H1 (cell line): Measurements from ENCODE around the gene FTSJ3. TPM values are rescaled to one million over a fixed set of nuclear protein-coding genes. Genes with fewer than 3 reads are reported as not detected.
A peak's percentile ranks its signal among the peaks of the same experiment; 100 is the strongest.

Source experiments
- CTCF ChIA-PET: fragments of 300-600 bp; sonication (Branson Sonifier 250); formaldehyde crosslinking; loops from one replicate; lab custom pipeline; 2021; ENCODE audit not compliant: partially characterized antibody; lab: Charles Lee
- POLR2A ChIA-PET: fragments of 300-600 bp; sonication (Branson Sonifier 250); formaldehyde crosslinking; loops from one replicate; lab custom pipeline; 2021; ENCODE audit warnings: inconsistent platforms; ENCODE audit not compliant: partially characterized antibody; lab: Charles Lee
- DNase-seq, 2 experiments: peaks; one replicate each; pipeline versions ENCODE4 v3.0.0 to v3.0.0-alpha.2; 2010 to 2022; ENCODE audit warnings: low spot score in 2 of 2, low read depth in 1 of 2, mixed read lengths in 1 of 2
- FAIRE-seq: peaks from 2 replicates; lab custom pipeline; 2011; peaks lifted over from hg19 to GRCh38; lab: Jason Lieb, UNC
- H2AFZ ChIP-seq: 2 replicates; pipeline ENCODE4 v1.8.1; 2012; ENCODE audit warnings: low read length, inconsistent platforms
- H2AK5ac ChIP-seq: 2 replicates; pipeline ENCODE4 v1.6.1; 2013; ENCODE audit warnings: low read depth, low read length
- H2BK120ac ChIP-seq: replicated peaks from 2 replicates; pipeline ENCODE3; 2013; ENCODE audit warnings: low read depth, low read length, inconsistent platforms
- H2BK12ac ChIP-seq: 2 replicates; pipeline ENCODE4 v1.6.1; 2013; ENCODE audit warnings: low read depth, low read length
- H2BK15ac ChIP-seq: 2 replicates; pipeline ENCODE4 v1.6.1; 2013; ENCODE audit warnings: low read length
- H2BK20ac ChIP-seq: 2 replicates; pipeline ENCODE4 v1.6.1; 2013; ENCODE audit warnings: low read length
- H2BK5ac ChIP-seq: 2 replicates; pipeline ENCODE4 v1.6.1; 2013; ENCODE audit warnings: low read depth, low read length
- H3K14ac ChIP-seq: 2 replicates; pipeline ENCODE4 v1.6.1; 2013; ENCODE audit warnings: inconsistent platforms; ENCODE audit not compliant: insufficient read length
- H3K18ac ChIP-seq: 2 replicates; pipeline ENCODE4 v1.6.1; 2013; ENCODE audit warnings: low read length; ENCODE audit errors: extremely low read depth
- H3K23ac ChIP-seq: 2 replicates; pipeline ENCODE4 v1.6.1; 2013; ENCODE audit warnings: inconsistent platforms; ENCODE audit not compliant: insufficient read length
- H3K23me2 ChIP-seq: 2 replicates; pipeline ENCODE4 v1.6.1; 2013; ENCODE audit warnings: low read depth, low read length
- H3K27ac ChIP-seq: 2 replicates; pipeline ENCODE4 v1.6.1; 2011; ENCODE audit warnings: low read depth, low read length, inconsistent platforms
- H3K27me3 ChIP-seq, 4 experiments: replicated peaks in 1 of 4; 1 replicate in 1 of 4; 2 replicates in 3 of 4; pipeline versions ENCODE4 v1.6.1 to v1.8.1; 2011 to 2013; ENCODE audit warnings: low read length in 3 of 4, mild to moderate bottlenecking in 3 of 4, inconsistent platforms in 2 of 4, mixed read lengths in 2 of 4, moderate library complexity in 1 of 4; ENCODE audit not compliant: control insufficient read depth in 3 of 4, insufficient read depth in 3 of 4; ENCODE audit errors: extremely low read depth in 1 of 4
- H3K36me3 ChIP-seq, 4 experiments: 2 replicates each; pipeline versions ENCODE4 v1.6.1 to v1.8.1; 2011 to 2013; ENCODE audit warnings: mild to moderate bottlenecking in 4 of 4, low read length in 3 of 4, moderate library complexity in 2 of 4, control low read depth in 1 of 4, inconsistent platforms in 1 of 4; ENCODE audit not compliant: insufficient read depth in 4 of 4, control insufficient read depth in 2 of 4
- H3K4ac ChIP-seq: replicated peaks from 2 replicates; pipeline ENCODE3; 2013; ENCODE audit warnings: low read length, low read depth, mixed read lengths, inconsistent platforms; ENCODE audit not compliant: insufficient read length
- H3K4me1 ChIP-seq, 4 experiments: replicated peaks in 1 of 4; 1 replicate in 1 of 4; 2 replicates in 3 of 4; pipeline versions ENCODE4 v1.6.1 to v1.8.1; 2011 to 2013; ENCODE audit warnings: low read length in 3 of 4, inconsistent platforms in 2 of 4, mixed read lengths in 1 of 4; ENCODE audit not compliant: insufficient read depth in 4 of 4, control insufficient read depth in 3 of 4
- H3K4me2 ChIP-seq, 2 experiments: 2 replicates each; pipeline versions ENCODE4 v1.6.1 to v1.8.1; 2011 to 2013; ENCODE audit warnings: low read depth in 2 of 2, low read length in 2 of 2, control low read depth in 1 of 2, inconsistent platforms in 1 of 2, mild to moderate bottlenecking in 1 of 2; ENCODE audit not compliant: insufficient read depth in 1 of 2
- H3K4me3 ChIP-seq, 4 experiments: fragments of 200-600, 300-600 bp in 1 of 4; sonication (generic), shearing (Covaris generic), sonication (Bioruptor Twin) in 1 of 4; 2 replicates each; pipeline versions ENCODE4 v1.5.1 to v1.8.1; 2011 to 2016; ENCODE audit warnings: low read length in 4 of 4, low read depth in 3 of 4, control low read depth in 2 of 4, inconsistent platforms in 2 of 4, mild to moderate bottlenecking in 2 of 4, mixed read lengths in 1 of 4, moderate library complexity in 1 of 4; ENCODE audit not compliant: insufficient read depth in 2 of 4; ENCODE audit errors: extremely low read depth in 1 of 4
- H3K56ac ChIP-seq: replicated peaks from 2 replicates; pipeline ENCODE3; 2013; ENCODE audit warnings: low read depth, mild to moderate bottlenecking, mixed read lengths, low read length, inconsistent platforms; ENCODE audit not compliant: insufficient read length
- H3K79me1 ChIP-seq: 2 replicates; pipeline ENCODE4 v1.6.1; 2013; ENCODE audit warnings: low read depth, low read length, control low read depth
- H3K79me2 ChIP-seq, 2 experiments: 2 replicates each; pipeline versions ENCODE4 v1.6.1 to v1.8.1; 2012 to 2013; ENCODE audit warnings: low read length in 2 of 2, mild to moderate bottlenecking in 2 of 2, inconsistent platforms in 1 of 2; ENCODE audit not compliant: insufficient read depth in 2 of 2, control insufficient read depth in 1 of 2
- H3K9ac ChIP-seq, 4 experiments: replicated peaks in 1 of 4; 1 replicate in 1 of 4; 2 replicates in 3 of 4; pipeline versions ENCODE4 v1.6.1 to v1.8.1; 2011 to 2013; ENCODE audit warnings: low read depth in 3 of 4, low read length in 3 of 4, control low read depth in 2 of 4, mild to moderate bottlenecking in 2 of 4, moderate library complexity in 2 of 4, inconsistent platforms in 1 of 4; ENCODE audit errors: extremely low read depth in 1 of 4
- H3K9me3 ChIP-seq, 2 experiments: 2 replicates each; pipeline versions ENCODE4 v1.6.1 to v1.8.1; 2012 to 2013; ENCODE audit warnings: mild to moderate bottlenecking in 2 of 2, moderate library complexity in 2 of 2, control low read depth in 1 of 2, inconsistent platforms in 1 of 2, low read depth in 1 of 2, low read length in 1 of 2, mixed read lengths in 1 of 2; ENCODE audit not compliant: insufficient read depth in 2 of 2
- H4K20me1 ChIP-seq, 2 experiments: replicated peaks in 1 of 2; 2 replicates each; pipeline versions ENCODE3 to v1.8.1; 2011 to 2013; ENCODE audit warnings: inconsistent platforms in 2 of 2, low read length in 2 of 2, mild to moderate bottlenecking in 1 of 2; ENCODE audit not compliant: insufficient read depth in 2 of 2, control insufficient read depth in 1 of 2
- H4K5ac ChIP-seq: 2 replicates; pipeline ENCODE4 v1.6.1; 2013; ENCODE audit warnings: low read length, low read depth, mixed read lengths, inconsistent platforms; ENCODE audit not compliant: insufficient read length
- H4K8ac ChIP-seq: 2 replicates; pipeline ENCODE4 v1.8.0; 2013; ENCODE audit warnings: mild to moderate bottlenecking, moderate library complexity, low read length, inconsistent platforms; ENCODE audit not compliant: insufficient read depth; ENCODE audit errors: extremely low read depth
- H4K91ac ChIP-seq: replicated peaks from 2 replicates; pipeline ENCODE3; 2013; ENCODE audit warnings: low read length, mixed read lengths, inconsistent platforms; ENCODE audit not compliant: insufficient read length
- ASH2L ChIP-seq: fragments of 200-600, 300-600 bp; sonication (generic); IDR thresholded peaks from one replicate; pipeline ENCODE4 v1.7.1; 2017; ENCODE audit warnings: low read length
- CEBPB ChIP-seq: IDR thresholded peaks from 2 replicates; pipeline ENCODE4 v1.6.1; 2012; ENCODE audit warnings: low read depth, low read length
- EGR1 ChIP-seq: IDR thresholded peaks from 2 replicates; pipeline ENCODE4 v1.6.1; 2011; ENCODE audit warnings: low read depth, low read length, borderline replicate concordance
- KDM1A ChIP-seq: fragments of 200-600, 300-600 bp; sonication (generic); IDR thresholded peaks from 2 replicates; pipeline ENCODE4 v1.7.1; 2016; ENCODE audit warnings: mild to moderate bottlenecking, low read length, borderline replicate concordance
- SIN3A ChIP-seq, 2 experiments: IDR thresholded peaks in 1 of 2; conservative IDR thresholded peaks in 1 of 2; 2 replicates each; pipeline ENCODE4 v1.6.1; 2011 to 2012; ENCODE audit warnings: low read length in 2 of 2, improper control_type of control experiment in 1 of 2, low read depth in 1 of 2, mild to moderate bottlenecking in 1 of 2
- TBP ChIP-seq: IDR thresholded peaks from 2 replicates; pipeline ENCODE4 v1.6.1; 2011; ENCODE audit warnings: low read depth, low read length, improper control_type of control experiment
- WGBS, 2 experiments: shearing (Covaris generic) in 1 of 2; methylation state at CpG; one replicate each; pipeline versions ENCODE4 v1.1.6 to v1.1.7; 2013 to 2015; ENCODE audit warnings: low lambda C conversion rate in 2 of 2, mixed read lengths in 2 of 2, inconsistent platforms in 1 of 2, low coverage in 1 of 2, missing lambda C conversion rate in 1 of 2; ENCODE audit not compliant: insufficient replicate concordance in 2 of 2, insufficient coverage in 1 of 2, insufficient read length in 1 of 2; ENCODE audit errors: extremely low coverage in 1 of 2, missing lambda C conversion rate in 1 of 2; 5-methylcytosine and 5-hydroxymethylcytosine counted together
- polyA plus RNA-seq, 7 experiments: library from polyadenylated mRNA; depleted of rRNA in 3 of 7; stranded (reverse) in 5 of 7; unstranded in 2 of 7; fragments of >200 nt in 5 of 7; fragments of 200-250 nt in 2 of 7; gene quantifications; 1 replicate in 5 of 7; 2 replicates in 1 of 7; 4 replicates in 1 of 7; pipeline versions ENCODE4 v1.2.1 to v1.2.3, GENCODE V29; 2011 to 2013; ENCODE audit warnings: missing spikeins in 2 of 7, mixed read lengths in 2 of 7
- total RNA-seq: library from RNA; stranded (reverse); fragmentation: NEBNext Ultra II Directional; extraction: Animal tissue kit (Norgen Biotek cat#: 25700); gene quantifications from 2 replicates; pipeline ENCODE4 v1.2.1, GENCODE V29; 2021

The FTSJ3 gene
- total and polyA plus RNA-seq, 2 of the 8 experiments (the other 6 are each of a cell fraction or from before 2014, with no cell fraction given), result 42.7 to 77.2 TPM

DNA sequence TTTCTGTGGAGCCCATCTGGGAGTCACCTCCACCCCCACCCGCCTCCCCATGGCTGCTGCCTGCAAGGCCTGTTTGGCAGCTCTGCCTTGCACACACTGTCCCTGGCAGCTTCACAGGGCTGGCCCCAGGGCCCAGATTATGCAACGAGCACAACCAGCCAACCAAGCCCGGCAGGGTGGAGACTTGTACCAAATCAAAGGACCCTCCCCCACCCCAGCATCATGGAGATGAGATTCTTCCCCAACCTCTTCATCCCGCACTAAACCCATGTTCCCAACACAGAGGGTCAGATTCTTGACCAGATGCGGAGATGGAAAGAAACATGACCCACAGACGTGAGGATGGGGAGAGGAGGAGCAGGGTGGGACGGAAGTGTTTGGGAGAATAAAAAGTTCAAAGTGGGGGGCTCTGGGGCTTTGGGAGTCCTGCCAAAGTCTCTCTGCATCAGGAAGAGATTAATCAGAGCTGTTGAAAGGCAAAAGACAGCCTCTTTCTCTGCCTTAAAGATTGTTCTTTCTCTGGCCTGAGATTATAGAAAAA lies 11.2 kb upstream of the FTSJ3 start:
- peak overlapping the region; percentile 10; the same call in 1 of the 2 replicates for H3K18ac ChIP-seq
- H3K36me3 ChIP-seq, result peaks cover 9 to 14% (median 11%) of the 10 kb centered on the region in 4 experiments
- no peak overlapping the region for H3K14ac ChIP-seq
- peaks cover 11 to 42% of the 10 kb centered on the region in 2 experiments for H3K79me2 ChIP-seq
- peaks cover 20% of the 10 kb centered on the region for H3K79me1 ChIP-seq
- POLR2A ChIA-PET, result interaction anchor here (1.0 to 32.3 kb wide), 8 partner anchors 10 to 307 kb away, joined by 3 to 593 read pairs (median 4); partner anchors contain the start of genes CCDC47, DDX42, FTSJ3 and LIMD2
- H3K23ac ChIP-seq, result no peak overlapping the region
- H2BK12ac ChIP-seq, result no peak overlapping the region
- H4K8ac ChIP-seq, result 0 out of 2 replicates have a peak overlapping the region, but pooled peaks have one; percentile 40
- peaks cover 8% of the 10 kb centered on the region for H3K23me2 ChIP-seq
- no peak overlapping the region for H2BK20ac ChIP-seq
- no peak for TF ChIP-seq SIN3A (conservative IDR thresholded peaks at IDR 0.05 in 1 of 2, IDR thresholded peaks at IDR 0.05 in 1 of 2; ENCODE audit: low read depth in 1 of 2, low read length in 2 of 2)
- TF ChIP-seq CEBPB, result peak; percentile 66
- TF ChIP-seq EGR1, result no peak
- TF ChIP-seq KDM1A, result no peak
- no peak for TF ChIP-seq TBP
- no peak for TF ChIP-seq ASH2L
- TF ChIP-seq, all 59 proteins: peak for 1
- Histone ChIP-seq H3K9ac (peak overlapping the region in 1 of 4 experiments; percentile 8; a peak in 1 of 7 replicates), H3K4ac (no peak overlapping the region), H2BK15ac (peak overlapping the region; percentile 9; the same call in 1 of the 2 replicates), H4K5ac (no peak overlapping the region), H3K4me1 (peaks cover 3 to 28% (median 26%) of the 10 kb centered on the region in 4 experiments), H4K20me1 (peaks cover 1 to 8% of the 10 kb centered on the region in 2 experiments), H2BK120ac (no peak overlapping the region), H3K27me3 (no peaks in the 10 kb centered on the region), H2BK5ac (peak overlapping the region; percentile 71; the same call in 1 of the 2 replicates), H4K91ac (peak overlapping the region; percentile 48), H2AK5ac (no peak overlapping the region), H3K56ac (no peak overlapping the region), H2AFZ (no peak overlapping the region), H3K27ac (peak overlapping the region; percentile 31; the same call in 1 of the 2 replicates), H3K4me2 (peak overlapping the region; percentile 5 to 54; a peak in 3 of 4 replicates), H3K9me3 (no peaks in the 10 kb centered on the region), H3K4me3 (peak overlapping the region in 3 of 4 experiments; percentile 10 to 23 (median 19); a peak in 2 of 8 replicates)
- CTCF ChIA-PET, result interaction anchor here (0.8 to 2.9 kb wide), 10 partner anchors 8 to 138 kb away, joined by 3 to 15 read pairs (median 6); no protein-coding TSS in a partner anchor
- DNase-seq, result no peak
- FAIRE-seq, result no peak
- WGBS, 2 experiments, result 55% methylated on average over 6 of the region's 7 CpGs; no CpG with 5 or more reads in 1 of the 2 experiments
